Measurements from ENCODE around the gene AQR. TPM values are rescaled to one million over a fixed set of nuclear protein-coding genes. Genes with fewer than 3 reads are reported as not detected.

Gene AQR
- 29.9 to 37.4 TPM (median 35.5 TPM) in 5 replicates for total RNA-seq (2022; extraction: Qiagen RNA extraction; ENCODE audit: low read depth)

GRCh38 chr15:34969340-34970097 is at the start of gene AQR:
AQR (minus strand) TSS chr15:34969742; CDS start chr15:34969613, 129 bp downstream.

DNA sequence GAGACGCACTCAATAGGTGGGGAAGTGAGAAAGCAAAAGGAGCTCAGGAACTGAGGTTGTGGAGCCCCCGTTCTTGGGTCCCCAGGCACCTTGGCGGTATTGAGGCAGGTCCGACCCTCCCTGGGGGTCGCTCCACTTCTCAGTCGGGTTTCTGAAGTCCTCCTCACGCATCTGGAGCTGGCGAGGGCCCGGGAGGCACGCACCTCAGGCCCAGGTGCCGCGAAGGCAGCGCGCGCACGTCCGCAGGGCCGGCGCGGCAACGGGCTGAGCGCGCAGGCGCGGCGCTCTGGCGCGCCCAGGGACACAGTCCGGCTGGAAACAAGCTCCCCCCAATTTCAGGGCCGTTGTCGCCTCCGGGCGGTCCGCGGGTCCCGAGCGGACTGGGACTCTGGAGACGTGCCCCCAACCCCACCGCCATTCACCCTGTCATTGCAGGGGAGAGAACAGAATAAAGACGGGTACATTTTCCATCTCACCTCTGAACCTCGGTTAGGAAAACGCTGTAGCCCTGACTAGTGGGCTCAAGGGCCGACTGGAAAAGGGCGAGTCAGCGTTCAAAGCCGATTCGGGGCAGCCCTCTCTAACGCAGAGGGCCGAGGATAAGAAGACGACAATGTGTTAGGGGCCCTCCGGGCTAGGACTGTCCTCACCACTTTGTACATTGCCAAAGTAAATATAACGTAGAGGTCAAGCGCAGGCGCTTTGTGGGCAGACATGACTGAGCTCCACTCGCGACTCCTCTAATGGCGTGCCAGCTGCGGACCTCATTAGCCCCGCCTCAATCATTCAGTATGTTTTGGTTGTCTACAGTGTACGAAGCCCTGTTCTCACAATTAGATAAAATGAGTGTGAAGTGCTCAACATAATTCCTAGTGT is 18.7 kb upstream of the AQR start, which contains the start of gene ZNF770:
TSS of gene ZNF770 (minus strand) at position 261 of the 876 bp plus-strand sequence. CDS start 4,853 bp downstream, outside the sequence.

Other genes with a start within 250 kb of the AQR start
- gene GJD2, start 214.7 kb downstream of the AQR start, total RNA-seq (2022; extraction: Qiagen RNA extraction; ENCODE audit: low read depth): not detected in 5 replicates
- 0.22 to 0.63 TPM (median 0.37 TPM) in 5 replicates for gene ACTC1, start 174.2 kb downstream of the AQR start, total RNA-seq (2022; extraction: Qiagen RNA extraction; ENCODE audit: low read depth)
- 14.6 to 17.7 TPM (median 16.6 TPM) in 5 replicates for gene ZNF770, start 18.5 kb upstream of the AQR start, total RNA-seq (2022; extraction: Qiagen RNA extraction; ENCODE audit: low read depth)
- not detected in 5 replicates for gene NANOGP8, start 115.6 kb upstream of the AQR start, total RNA-seq (2022; extraction: Qiagen RNA extraction; ENCODE audit: low read depth)

Data from A549 treated with CpdA at 1 μM for 4 hours (cell line).